Colonic mucosa (tissue), 4 donors: ENCODE data around the gene GPR162. TPM values are rescaled to one million over a fixed set of nuclear protein-coding genes. Genes with fewer than 3 reads are reported as not detected.
A peak's percentile ranks its signal among the peaks of the same experiment; 100 is the strongest.

Experiments used
- DNase-seq: peaks from one replicate; pipeline ENCODE4 v3.0.0-alpha.2; 2020
- H3K27ac ChIP-seq: fragments of 200-600 bp; one replicate; pipeline ENCODE4 v1.8.0; 2021
- H3K27me3 ChIP-seq: fragments of 200-600 bp; one replicate; pipeline ENCODE4 v1.8.0; 2021
- H3K36me3 ChIP-seq: fragments of 200-600 bp; one replicate; pipeline ENCODE4 v1.8.0; 2021
- H3K4me1 ChIP-seq: fragments of 200-600 bp; one replicate; pipeline ENCODE4 v1.8.0; 2021; ENCODE audit warnings: mild to moderate bottlenecking
- H3K4me3 ChIP-seq: fragments of 200-600 bp; one replicate; pipeline ENCODE4 v1.8.0; 2021
- H3K9ac ChIP-seq, 2 donors: one replicate each; pipeline ENCODE4 v1.7.0; 2013; ENCODE audit warnings: control low read depth in 2 of 2, low read depth in 2 of 2, low read length in 2 of 2
- H3K9me3 ChIP-seq: fragments of 200-600 bp; one replicate; pipeline ENCODE4 v1.8.0; 2021
- intact Hi-C: fragments of 100-400 bp; cut with DNase I; formaldehyde crosslinking; loops from one replicate; pipeline ENCODE4 v1.14.1; 2022
- total RNA-seq, 2 donors: library from RNA; stranded (reverse); fragmentation: NEBNext Ultra II Directional in 1 of 2; extraction: Animal tissue kit (Norgen Biotek cat#: 25700) in 1 of 2; gene quantifications; one replicate each; pipeline ENCODE4 v1.2.1, GENCODE V29; 2021
- TF ChIP-seq, protein P1 (sequence below): fragments of 200-600 bp; IDR thresholded peaks from one replicate; pipeline ENCODE4 v1.8.0; 2022; ENCODE audit warnings: antibody characterized with exemption, mild to moderate bottlenecking
- donor health status: healthy.
- donor health status: DM: no; HTN: no; CAD: no.
- donor health status: DM: no; HTN: no; CAD: no.

Gene GPR162
- total RNA-seq, 2 donors from 2014 or later, result 1.9 to 2.7 TPM

DNA sequence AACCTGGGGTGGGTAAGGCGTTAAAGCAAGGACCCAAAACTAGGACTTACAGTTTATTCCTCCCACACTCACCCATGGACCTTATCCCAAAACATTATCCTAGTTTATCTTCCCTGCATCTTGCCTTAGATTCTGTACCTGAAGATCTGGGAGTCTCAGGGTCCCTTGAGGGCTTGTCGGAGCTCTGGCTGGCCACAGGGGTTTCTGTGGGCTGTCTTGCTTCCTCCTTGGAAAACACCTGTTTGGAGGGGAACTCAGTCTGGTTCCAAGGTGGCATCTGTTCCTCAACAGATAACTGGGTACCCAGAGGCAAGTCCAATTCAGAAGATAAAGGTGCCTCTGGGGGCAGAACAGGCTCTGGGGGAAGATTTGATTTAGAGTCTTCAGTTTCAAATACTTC, 27.8 kb downstream of the GPR162 start:
- no peak for DNase-seq
- Histone ChIP-seq H3K4me3 (no peak overlapping the region), H3K36me3 (no peaks in the 10 kb centered on the region), H3K27ac (no peak overlapping the region), H3K4me1 (peaks cover 13% of the 10 kb centered on the region), H3K9ac (no peak overlapping the region), H3K9me3 (no peaks in the 10 kb centered on the region), H3K27me3 (no peaks in the 10 kb centered on the region)
- intact Hi-C loops, result no loop called here
- TF ChIP-seq, protein P1, sequence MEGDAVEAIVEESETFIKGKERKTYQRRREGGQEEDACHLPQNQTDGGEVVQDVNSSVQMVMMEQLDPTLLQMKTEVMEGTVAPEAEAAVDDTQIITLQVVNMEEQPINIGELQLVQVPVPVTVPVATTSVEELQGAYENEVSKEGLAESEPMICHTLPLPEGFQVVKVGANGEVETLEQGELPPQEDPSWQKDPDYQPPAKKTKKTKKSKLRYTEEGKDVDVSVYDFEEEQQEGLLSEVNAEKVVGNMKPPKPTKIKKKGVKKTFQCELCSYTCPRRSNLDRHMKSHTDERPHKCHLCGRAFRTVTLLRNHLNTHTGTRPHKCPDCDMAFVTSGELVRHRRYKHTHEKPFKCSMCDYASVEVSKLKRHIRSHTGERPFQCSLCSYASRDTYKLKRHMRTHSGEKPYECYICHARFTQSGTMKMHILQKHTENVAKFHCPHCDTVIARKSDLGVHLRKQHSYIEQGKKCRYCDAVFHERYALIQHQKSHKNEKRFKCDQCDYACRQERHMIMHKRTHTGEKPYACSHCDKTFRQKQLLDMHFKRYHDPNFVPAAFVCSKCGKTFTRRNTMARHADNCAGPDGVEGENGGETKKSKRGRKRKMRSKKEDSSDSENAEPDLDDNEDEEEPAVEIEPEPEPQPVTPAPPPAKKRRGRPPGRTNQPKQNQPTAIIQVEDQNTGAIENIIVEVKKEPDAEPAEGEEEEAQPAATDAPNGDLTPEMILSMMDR, result no peak

DNA sequence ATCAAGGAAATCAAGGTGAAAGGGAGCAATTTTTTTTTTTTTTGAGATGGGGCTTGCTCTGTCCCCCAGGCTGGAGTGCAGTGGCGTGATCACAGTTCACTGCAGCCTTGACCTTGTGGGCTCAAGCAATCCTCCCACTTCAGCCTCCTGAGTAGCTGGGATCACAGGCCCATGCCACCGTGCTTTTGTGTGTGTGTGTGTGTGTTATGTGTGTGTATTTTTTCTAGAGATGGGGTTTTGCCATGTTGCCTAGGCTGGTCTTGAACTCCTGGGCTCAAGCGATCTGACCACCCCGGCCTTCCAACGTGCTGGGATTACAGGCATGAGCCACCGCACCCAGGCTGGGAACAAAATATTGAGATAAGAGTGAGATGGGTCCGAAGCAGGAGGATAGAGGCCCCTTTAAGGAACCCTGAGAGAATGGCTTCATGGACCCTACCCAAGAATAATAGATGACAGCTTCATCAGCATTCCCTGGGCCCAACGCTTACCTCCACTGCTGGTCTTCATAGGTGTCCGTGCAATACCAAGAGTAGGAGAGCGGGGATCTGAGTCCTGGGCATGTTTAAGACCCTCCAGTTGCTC, 28.4 kb downstream of the GPR162 start:
- H3K4me1 ChIP-seq, result peaks cover 13% of the 10 kb centered on the region
- TF ChIP-seq, protein P1, result no peak
- no peaks in the 10 kb centered on the region for H3K9me3 ChIP-seq
- no peak for DNase-seq
- no peaks in the 10 kb centered on the region for H3K27me3 ChIP-seq
- intact Hi-C loops, result no loop called here
- H3K27ac ChIP-seq, result no peak overlapping the region
- no peak overlapping the region for H3K4me3 ChIP-seq
- H3K9ac ChIP-seq, result peak overlapping the region in 1 of 2 donors; percentile 70
- no peaks in the 10 kb centered on the region for H3K36me3 ChIP-seq

DNA sequence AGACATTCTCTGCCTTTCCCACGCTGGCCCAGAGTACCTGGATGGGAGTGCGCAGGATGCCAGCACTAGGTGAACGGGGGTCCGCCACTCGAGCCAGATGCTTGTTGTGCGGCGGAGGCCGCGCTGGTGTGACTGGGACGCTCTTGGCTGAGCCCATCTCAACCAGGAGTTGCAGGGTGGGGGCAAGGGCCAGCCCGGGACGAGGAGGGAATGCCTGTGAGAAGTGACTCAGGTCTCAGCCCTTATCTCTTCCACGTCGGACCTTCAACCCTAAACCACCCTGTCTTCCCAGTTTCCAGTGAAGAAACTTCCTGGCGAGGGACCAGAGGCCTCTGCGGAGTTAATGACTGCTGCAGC, 29.2 kb downstream of the GPR162 start:
- Histone ChIP-seq H3K27me3 (no peaks in the 10 kb centered on the region), H3K9me3 (no peaks in the 10 kb centered on the region), H3K4me3 (peak overlapping the region; percentile 65), H3K9ac (peak overlapping the region in 1 of 2 donors; percentile 70), H3K36me3 (no peaks in the 10 kb centered on the region), H3K4me1 (peaks cover 13% of the 10 kb centered on the region), H3K27ac (peak overlapping the region; percentile 99)
- intact Hi-C loops, result no loop called here
- no peak for DNase-seq
- TF ChIP-seq, protein P1, result no peak

DNA sequence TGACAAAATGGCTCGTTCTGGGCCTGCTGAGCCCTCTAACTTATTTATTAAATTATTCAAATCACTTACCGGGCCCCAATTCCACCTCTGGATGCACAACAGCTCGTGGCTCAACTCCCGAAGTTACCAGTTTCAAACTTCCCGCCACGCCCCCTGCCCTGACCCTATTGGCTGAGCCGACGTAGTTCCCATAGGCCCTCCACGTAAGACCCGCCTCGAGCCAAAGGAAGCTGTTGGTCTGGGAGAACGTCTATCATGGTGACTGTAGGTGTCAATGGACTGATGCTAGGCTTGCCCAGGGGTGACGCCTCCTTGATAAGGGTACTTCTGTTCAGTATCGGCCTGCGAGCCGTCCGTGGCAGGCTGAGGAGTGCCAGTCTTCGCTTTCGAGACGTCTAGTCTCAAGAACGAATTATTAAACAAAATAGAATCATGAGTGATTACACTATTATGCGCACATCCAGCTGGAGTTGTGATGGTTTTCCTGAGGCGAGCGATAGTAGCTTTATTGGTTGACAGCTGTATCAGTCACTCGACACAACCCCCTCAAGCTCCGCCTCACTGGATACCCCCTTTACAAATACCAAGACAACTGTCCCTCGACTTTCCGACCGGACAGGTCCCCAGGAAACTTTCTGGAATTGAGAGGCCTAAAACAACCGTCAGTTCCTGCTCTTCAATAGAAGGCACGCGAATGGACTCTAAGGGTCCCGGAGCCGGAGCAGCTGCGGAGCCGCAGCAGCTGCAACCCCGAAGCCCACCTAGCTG, 29.7 kb downstream of the GPR162 start, which contains the start of gene CDCA3:
Gene CDCA3 (minus strand): TSS at position 134 of the 768 bp plus-strand sequence. CDS start 334 bp downstream, outside the sequence.
- Histone ChIP-seq H3K36me3 (no peaks in the 10 kb centered on the region), H3K4me3 (peak within 1 kb of the TSS; percentile 65), H3K4me1 (peaks cover 13% of the 10 kb centered on the region), H3K27ac (peak within 1 kb of the TSS; percentile 99), H3K9me3 (no peaks in the 10 kb centered on the region), H3K9ac (peak within 1 kb of the TSS; percentile 70), H3K27me3 (no peaks in the 10 kb centered on the region)
- intact Hi-C loops, result no loop called here
- peak; percentile 98 for DNase-seq
- TF ChIP-seq, protein P1, result no peak

GRCh38 chr12:6851921-6852650, 30.5 kb downstream of the GPR162 start, which contains the start of gene USP5:
USP5 (plus strand) TSS chr12:6852150; CDS start chr12:6852180, 30 bp downstream.
- Histone ChIP-seq H3K9ac (peak within 1 kb of the TSS; percentile 70 to 71), H3K27me3 (no peaks in the 10 kb centered on the region), H3K9me3 (no peaks in the 10 kb centered on the region), H3K4me1 (peaks cover 13% of the 10 kb centered on the region), H3K27ac (peak within 1 kb of the TSS; percentile 99), H3K36me3 (peaks cover 1% of the 10 kb centered on the region), H3K4me3 (peak within 1 kb of the TSS; percentile 65)
- intact Hi-C loops, result no loop called here
- TF ChIP-seq, protein P1, result no peak
- peak; percentile 98 for DNase-seq
